ENCODE measurements around the gene GGN.

DNA sequence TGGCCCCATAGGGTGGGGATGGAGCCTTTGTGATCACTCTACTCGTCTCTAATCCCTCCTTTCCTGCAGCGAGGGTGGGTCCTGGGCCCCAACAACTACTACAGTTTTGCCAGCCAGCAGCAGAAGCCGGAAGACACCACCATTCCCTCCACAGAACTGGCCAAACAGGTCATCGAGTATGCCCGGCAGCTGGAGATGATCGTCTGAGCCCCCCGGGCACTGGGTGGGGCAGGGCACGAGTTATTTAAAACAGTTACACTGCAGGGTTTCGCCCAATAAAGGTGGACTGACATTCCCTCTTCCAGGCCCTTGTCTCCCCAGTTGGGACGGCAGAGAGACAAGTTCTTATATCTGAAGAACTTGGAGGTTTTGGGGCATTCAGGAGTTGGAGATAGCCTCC, 4.7 kb downstream of the GGN start:
- TF ChIP-seq EZH2 (IDR thresholded peaks at IDR 0.05; ENCODE audit: insufficient read depth, poor library complexity, severe bottlenecking): no peak
- TF ChIP-seq EZH2phosphoT487 (IDR thresholded peaks at IDR 0.05; ENCODE audit: insufficient read depth, low read depth): no peak
